GM10847 (cell line): Measurements from ENCODE around the gene ELMO3.

ENCODE experiments used
- POLR2A ChIP-seq: IDR thresholded peaks from 2 replicates; pipeline ENCODE4 v1.6.1; 2011; ENCODE audit not compliant: insufficient read length; ENCODE audit errors: extremely low read depth

The ELMO3 gene, protein sequence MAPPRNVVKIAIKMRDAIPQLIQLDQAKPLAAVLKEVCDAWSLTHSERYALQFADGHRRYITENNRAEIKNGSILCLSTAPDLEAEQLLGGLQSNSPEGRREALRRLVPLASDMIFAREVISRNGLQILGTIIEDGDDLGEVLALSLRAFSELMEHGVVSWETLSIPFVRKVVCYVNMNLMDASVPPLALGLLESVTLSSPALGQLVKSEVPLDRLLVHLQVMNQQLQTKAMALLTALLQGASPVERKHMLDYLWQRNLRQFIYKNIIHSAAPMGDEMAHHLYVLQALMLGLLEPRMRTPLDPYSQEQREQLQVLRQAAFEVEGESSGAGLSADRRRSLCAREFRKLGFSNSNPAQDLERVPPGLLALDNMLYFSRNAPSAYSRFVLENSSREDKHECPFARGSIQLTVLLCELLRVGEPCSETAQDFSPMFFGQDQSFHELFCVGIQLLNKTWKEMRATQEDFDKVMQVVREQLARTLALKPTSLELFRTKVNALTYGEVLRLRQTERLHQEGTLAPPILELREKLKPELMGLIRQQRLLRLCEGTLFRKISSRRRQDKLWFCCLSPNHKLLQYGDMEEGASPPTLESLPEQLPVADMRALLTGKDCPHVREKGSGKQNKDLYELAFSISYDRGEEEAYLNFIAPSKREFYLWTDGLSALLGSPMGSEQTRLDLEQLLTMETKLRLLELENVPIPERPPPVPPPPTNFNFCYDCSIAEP

DNA sequence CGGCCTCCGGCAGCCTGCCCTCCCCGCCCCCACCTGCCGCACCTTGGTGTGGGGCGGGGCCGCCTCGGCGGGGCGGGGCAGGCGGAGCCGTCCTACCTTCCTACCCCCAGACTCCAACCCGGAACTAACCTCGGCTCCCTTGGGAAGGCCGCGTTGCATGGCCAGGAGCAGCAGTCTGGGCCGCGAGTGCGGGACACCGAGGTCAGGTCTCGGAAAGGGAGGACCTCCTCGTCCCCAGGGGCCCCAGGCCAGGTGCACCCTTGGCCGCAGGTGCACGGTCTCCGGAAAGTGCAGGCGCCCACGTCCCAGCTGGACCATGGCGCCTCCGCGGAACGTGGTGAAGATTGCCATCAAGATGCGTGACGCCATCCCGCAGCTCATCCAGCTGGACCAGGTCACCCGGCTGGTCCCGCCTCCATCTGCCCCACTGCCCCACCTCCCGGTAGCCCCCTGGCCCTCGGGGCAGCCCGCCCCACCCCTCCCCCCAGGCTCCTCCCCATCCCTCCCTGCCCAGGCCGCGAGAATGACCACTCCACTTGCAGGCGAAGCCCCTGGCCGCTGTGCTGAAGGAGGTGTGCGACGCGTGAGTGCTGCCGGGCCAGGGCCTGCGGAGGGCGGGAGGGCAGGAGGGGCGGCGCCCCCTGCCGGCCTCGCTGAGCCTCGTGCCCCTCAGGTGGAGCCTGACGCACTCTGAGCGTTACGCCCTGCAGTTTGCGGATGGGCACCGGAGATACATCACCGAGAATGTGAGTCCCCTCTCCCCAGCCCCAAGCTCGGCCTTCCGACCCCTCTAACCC lies at the start of gene ELMO3:
Gene ELMO3, plus strand, starts transcription at position 121 of the 797 bp plus-strand sequence. Its CDS starts 196 bp downstream, at position 317.
- no peak for TF ChIP-seq POLR2A

DNA sequence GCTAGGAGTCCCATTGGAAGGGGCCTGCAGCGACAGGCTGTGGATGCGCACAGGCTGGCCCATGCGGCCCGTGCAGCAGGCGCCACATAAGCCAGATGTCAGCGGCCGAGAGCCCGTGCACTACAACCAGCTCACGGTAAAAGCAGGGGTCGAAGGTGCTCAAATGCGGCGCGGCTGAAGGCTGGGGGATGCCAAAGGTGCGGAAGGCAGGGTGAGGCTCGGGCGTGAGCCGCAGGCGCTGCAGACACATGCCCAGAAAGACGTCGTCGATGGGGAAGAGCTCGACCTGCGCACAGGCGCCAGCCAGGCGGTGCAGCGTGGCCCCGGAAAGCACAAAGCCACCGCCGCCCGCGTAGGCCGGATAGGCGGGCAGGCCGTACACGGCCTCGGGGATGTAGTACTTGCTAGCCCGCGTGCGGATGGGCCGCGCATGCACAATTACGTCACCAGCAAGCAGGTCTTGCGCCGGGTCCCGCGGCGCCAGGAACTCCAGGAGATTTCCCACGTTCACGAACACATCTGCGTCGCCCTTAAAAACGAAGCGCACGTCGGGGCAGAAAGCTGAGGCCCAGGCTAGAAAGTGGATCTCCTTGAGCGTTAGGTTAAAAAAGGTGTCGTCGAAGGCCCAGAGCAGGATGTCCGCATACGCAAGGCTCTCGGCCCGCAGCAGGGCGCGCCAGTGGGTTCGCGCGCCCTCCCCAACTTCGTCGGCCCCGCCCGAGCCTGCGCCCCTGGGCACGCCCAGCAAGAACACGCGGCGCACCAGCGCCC lies 49.5 kb upstream of the ELMO3 start:
- TF ChIP-seq POLR2A = no peak

DNA sequence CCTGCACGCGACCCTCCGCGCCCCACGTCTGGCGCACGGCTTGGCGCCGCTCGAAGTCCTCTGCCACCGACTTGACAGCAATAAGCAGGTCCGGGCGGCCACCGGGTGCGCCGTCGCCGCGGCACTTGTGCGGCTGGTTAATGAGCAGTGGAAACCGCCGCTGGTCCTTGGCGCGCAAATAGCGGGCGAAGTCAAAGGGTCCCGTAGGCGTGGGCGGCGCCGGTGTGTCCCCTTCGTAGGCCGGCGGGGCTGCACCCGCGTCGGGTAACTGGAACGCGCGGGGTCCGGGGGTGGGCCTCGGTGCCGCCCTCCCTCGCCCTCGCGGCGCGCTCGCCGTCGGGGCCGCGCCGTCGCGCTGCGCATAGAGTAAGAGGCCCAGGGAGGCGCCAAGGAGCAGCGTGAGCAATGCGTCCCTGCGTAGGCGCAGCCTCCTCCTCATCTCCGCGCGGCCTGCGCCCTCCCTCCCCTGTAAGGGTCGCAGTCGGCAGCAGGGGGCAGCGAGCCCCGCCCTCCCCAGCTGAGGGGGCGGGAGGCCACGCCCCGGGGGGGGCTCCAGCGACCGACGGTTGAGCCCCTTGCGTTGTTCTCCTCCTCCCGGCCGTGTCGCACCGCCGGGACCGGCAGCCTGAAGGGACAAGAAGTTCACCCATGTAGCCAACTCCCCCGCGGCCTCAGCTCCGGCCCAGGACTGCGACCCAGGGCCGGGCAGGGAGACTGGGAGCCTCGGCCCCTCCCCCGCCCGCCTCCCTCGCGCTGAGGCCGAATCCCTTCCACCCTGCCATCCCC lies 48.7 kb upstream of the ELMO3 start:
- TF ChIP-seq POLR2A = no peak

DNA sequence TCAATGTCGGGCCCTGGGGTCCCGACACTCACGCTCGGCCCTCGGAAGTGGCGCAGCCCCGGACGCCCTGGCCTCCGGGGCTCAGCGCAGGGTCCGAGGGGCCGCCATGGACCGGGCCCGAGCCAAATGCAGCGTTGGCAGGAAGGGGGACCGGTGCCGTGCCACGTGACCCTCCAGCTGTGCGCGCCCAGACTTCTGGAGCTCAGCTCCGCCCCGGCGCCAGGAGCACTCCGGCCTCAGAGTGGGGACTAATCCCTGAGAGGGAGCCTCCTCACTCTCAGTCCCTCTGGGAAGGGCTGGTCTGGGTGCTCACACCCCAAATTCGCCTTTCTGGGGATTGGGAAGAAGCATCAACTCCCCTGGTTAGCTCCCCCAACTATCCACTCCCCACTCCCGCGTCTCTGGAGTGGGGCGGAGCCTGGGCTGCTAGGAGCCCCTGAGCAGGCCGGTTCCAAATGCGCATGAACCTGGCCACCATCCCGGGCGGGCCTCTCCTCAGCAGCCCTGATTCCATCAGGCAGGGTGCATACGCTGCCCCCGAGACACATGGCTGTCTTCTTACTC lies 48.0 kb upstream of the ELMO3 start, which contains the start of gene B3GNT9:
Gene B3GNT9, minus strand, starts transcription at position 166 of the 564 bp plus-strand sequence. CDS start 513 bp downstream, outside the sequence.
- TF ChIP-seq POLR2A = no peak

DNA sequence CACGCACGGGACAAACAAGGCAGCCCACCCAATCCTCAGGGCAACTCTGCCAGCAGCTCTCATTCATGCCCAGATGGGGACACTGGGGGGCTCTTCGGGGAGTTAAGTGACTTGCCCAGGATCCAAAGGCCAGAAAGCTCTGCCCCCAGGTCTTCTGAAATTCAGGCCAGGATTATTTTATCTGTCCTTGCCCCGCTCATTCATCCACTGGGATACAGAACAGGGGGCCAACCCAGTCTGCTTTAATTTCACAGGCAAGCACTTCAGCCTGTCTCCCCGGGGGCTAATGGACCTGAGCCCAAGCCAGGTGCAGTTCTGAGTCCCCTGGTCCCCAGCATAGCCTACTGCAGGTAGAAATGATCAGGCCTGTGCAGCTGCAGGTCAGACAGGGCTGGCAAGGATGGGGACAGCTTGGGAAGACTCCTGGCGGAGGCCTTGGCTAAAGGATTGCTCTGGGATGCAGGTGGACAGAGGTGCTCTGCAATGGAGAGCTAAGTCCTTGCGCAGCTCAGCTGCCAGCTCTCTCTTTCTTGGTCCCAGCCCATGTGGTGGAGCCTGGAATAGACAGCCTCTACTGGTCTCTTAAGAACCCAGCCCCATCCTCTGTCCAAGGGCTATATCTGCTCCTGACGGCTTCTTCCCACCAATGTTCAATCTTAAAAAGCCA lies 47.4 kb upstream of the ELMO3 start:
- no peak for TF ChIP-seq POLR2A

DNA sequence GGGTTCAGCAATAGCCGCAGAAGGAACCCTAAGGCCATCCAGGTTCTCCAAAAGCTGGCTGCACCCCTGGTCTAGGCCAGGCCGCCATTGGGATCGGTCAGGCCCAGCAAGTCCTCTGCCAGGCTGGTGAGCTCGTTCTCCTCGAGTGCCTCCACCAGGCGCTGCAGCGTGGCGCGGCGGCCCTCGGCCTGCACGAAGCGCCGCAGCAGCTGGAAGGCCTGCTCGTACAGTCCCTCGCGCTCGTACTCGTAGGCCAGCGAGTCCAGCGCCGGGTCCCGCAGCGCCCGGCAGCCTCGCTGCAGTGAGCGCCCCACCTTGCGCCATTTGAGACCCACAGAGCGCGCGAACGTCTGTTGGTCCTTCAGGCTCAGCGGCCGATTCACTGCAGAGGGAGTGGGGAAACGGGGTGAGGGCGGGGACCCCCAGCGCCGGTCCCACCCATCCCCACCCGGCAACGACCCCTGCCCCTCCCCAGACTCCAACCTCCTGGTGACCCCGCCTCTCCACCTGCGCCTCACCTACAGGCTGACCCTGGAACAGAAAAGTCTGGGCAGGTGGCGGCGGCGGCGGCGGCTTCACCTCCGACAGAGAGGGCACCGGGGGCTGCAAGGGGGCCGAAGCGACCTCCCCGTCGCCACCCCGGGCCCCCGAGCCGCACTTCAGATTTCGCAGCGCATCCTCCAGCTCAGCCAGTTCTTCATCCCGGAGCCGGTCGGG lies 44.2 kb upstream of the ELMO3 start:
- TF ChIP-seq POLR2A = no peak

DNA sequence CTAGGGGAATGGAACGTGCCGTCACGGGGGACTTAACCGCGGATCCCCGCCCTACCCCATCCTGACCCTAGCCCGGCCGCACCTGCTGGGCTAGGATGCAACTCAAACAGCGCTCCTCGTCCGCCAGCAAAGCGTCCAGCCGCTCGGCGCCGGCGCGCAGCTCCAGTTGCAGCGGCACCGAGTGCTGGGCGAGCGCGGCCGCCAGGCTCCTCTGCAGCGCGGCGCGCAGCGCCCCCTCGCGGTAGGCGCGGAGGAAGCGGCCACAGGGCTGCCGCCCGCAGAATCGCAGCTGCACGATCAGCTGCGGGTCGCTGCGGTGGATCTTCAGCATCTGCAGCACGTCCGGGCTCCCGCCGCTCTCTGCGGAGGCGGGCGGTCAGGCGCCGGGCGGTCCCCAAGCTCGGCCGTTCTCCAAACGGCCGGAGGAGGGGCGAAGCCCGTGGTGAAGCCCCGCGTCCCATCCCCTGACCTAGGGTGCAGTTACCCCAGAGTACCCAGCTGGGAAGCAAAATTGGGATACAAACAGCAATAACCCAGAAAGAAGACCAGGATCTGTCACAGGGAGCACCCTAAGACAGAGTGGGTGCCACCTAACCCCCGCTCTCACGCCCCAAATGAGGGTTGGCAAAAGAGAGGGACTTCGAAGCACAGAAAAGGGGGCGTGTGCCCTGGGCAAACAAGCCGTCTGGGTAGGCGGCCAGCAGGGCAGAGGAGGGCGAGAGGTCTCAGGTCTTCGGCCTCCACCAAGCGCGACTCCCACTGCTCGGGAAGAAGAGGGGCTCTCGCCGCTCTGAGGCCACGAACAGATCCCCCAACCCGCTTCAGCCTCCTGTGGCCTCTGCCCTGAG lies 43.4 kb upstream of the ELMO3 start:
- no peak for TF ChIP-seq POLR2A

DNA sequence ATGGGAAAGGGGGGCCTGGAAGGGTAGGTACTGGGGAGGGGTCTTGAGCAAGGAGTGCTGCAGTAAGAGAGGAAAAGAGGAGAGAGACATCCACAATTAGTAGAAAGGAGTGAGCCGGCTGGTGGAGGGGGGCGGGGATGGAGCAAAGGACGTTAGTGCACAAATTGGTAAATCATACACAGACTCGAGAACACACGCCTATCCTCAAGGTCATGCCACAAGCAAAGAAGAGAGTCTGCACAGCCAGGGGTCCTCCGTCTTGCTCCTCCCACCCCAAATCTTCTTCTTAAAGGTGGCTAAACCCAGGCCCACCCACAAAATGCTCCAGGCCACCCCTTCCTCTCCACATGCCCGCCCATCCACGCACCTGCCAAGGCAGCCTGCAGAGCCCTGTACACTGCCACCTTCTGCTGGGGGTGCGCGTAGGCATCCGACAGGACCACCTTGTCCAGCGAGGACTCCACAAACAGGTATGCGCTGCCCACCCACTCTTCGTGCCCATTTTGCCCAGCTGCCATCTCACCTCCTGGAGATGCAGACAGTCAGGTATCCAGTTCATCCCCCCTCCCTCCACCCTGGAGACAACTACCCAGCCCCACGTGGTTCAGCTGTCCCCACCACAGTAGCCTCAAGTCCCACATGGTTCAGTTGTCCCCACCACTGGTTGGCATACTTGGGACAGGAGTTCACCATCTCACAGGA lies 42.6 kb upstream of the ELMO3 start:
- TF ChIP-seq POLR2A = no peak

DNA sequence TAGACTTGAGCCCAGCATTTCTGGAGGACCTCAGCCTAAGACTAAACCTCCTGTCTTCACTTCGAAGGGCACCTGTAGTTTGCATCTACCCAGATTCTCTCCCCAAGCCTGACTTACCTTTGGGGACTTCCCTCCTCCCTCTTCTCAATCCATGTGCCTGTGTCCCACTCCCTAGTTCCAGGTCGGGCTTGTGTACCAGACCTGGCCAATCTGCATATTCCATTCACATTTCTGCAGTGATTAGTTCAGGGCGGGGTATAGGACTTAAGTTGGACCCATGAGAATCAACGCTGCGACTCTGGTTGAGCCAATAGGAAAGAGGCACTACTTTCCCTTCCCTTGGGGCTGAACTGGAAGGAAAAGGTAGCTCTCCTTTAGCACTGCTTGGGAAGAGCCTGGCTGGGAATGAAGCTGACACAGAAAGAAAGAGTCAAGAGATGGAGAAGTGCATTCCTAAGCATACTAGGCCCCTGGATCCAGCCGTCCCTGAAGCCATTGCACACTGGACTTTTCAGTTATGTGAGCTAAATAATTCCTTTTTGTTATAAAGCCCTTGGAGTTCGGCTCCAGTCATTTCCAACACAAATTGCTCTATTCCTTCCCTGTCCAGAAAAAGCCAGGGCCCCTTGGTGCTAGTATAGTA lies 41.7 kb upstream of the ELMO3 start:
- TF ChIP-seq POLR2A = no peak

DNA sequence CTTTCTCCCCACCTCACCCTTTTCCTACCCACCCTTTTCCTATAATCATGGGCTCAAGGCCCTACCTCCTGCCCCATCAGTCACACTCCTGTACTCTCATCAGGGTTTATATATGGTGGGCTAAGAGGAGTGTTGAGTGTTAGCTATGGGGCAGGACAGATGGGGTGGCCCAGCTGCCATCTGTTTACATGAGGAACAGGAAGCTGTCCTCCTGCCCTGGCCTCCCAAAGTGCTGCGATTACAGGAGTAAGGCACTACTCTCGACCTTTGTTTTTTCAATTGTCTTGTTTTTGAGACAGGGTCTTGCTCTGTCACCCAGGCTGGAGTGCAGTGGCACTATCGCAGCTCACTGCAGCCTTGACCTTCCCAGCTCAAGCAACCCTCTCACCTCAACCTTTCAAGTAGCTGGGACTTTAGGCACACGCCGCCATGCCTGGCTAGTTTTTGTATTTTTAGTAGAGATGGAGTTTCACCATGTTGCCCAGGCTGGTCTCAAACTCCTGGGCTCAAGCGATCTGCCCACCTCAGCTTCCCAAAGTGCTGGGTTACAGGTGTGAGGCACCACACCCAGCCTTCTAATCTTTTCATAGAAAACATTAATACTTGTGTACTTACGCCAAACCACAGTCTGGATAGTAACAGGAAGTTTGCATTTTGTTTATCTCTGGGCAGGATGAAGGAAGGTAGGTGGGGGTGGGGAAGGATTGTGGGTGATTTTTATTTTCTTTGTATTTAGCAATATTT lies 40.9 kb upstream of the ELMO3 start:
- TF ChIP-seq POLR2A = no peak
